HG03066 (cell line): ENCODE results near the gene TMPRSS3.

ENCODE experiments used
- ATAC-seq: cut with Tn5 transposase; IDR thresholded peaks from one replicate; pipeline ENCODE4 v1.9.1; 2021; ENCODE audit warnings: low read depth; ENCODE audit not compliant: unreplicated experiment

The TMPRSS3 gene

GRCh38 chr21:42374864-42375499 is 20.9 kb downstream of the TMPRSS3 start:
- ATAC-seq: no peak

DNA sequence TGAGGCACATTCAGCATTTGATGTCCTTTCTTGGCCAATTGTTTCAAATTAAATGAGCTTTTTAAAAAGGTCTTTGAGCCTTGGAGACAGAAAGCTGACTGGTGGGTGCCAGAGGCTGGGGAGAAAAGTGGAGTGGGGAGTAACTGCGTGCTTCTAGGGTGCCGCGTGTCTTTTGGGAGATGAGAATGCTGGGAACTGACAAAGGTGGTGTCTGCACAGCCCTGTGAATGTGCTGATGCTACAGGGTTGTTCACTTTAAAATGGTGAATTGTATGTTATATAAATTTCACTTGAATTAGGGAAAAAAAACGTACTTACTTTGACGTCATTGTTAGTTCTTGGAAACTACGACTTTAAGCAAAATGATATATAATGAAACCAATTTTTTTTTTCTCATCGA is 21.4 kb downstream of the TMPRSS3 start:
- ATAC-seq: no peak

DNA sequence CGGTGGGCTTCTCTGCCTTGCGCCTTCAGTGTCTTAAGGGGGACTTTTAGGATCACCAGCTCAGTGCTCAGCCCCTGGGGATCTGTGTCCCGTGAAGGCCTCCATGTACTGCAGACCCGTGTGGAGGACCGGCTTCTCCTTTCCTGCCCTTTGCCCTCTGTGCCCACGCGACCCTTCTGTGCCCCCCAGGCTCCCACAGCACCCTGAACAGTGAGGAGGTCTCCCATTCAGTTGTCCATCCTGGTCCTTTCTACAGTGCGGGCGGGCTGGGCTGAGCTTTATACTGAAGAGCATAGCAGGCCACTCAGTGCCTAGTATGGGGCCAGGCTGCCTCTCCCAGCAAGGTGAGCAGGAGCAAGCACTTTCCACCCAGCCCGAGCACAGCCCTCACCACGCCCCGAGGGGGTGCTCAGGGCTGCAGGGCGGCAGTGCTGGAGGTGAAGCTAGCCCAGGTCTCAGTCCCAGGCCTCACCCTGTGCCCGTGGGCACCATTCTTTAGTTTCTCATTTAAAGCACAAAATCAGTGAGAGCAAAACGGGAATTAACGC is 21.9 kb downstream of the TMPRSS3 start:
- ATAC-seq: no peak

- ATAC-seq: no peak
These were observed 22.5 kb downstream of the TMPRSS3 start for GRCh38 chr21:42373196-42373907.

DNA sequence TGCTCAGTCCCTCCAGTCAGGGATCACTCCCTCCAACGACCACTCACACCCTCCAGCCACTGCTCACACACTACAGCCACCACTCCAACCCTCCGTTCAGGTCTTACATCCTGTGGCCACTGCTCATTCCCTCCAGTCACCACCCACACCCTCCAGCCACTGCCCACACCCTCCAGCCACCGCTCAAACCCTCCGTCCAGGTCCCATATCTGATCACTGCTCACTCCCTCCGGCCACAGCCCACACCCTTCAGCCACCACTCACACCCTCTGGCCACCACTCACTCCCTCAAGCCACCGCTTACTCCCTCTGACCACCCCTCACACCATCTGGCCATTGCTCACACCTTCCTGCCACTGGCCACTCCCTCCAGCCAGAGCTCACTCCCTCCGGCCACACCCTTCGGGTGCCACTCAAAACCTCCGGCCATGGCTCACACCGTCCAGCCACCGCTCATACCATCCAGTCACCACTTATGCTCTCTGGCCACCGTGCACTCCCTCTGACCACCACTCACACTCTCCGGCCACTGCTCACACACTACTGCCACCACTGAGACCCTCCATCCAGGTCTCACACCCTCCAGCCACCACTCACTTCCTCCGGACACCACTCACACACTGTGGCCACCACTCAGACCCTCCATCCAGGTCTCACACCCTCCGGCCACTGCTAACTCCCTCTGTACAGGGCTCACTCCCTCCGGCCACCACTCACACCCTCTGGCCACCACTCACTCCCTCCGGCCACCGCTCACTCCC is 24.8 kb downstream of the TMPRSS3 start:
- no peak for ATAC-seq

GRCh38 chr21:42369821-42370220 is 26.0 kb downstream of the TMPRSS3 start:
- no peak for ATAC-seq

DNA sequence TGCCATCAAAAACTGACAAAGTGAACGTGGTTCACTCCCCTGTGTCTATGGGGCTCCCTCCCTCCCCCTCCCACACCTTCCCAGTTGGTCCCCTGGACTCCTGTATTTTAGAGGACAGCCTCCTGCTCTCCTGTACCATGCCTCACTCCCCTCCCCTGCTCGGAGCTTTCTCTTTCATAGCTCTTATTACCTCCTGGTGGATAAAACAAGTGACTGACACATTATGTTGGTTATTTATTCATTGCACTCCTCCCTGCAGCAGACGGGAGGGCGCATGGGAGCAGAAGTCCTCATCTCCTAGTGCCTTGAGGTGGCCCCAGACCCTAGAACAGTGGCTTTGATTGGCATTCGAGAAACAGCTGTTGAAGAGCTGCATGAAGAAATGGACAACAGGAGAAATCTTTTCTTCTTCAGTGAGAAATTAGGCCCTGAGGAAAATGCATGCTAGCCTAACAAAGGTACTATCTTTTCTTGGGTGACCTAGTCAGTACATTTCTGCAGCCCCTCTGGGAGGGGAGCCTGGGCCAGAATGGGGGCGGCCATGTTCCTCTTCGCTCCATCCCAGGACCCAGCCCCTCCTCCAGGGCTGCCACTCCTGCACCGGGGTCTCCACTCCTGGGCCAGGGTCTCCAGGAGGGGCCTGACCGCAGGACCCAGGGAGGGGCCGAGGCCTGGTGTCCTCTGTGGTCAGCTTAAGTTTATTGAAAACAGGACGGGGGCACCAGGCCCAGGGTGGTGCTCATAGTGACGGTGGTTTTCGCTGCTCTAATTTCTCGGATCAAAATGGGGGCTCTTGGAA is 28.3 kb downstream of the TMPRSS3 start:
- no peak for ATAC-seq

GRCh38 chr21:42366292-42367010 is 29.4 kb downstream of the TMPRSS3 start, which contains the start of gene TFF1:
Gene TFF1 (minus strand): TSS chr21:42366535. CDS start chr21:42366495, 40 bp downstream.
- ATAC-seq: no peak

- no peak for ATAC-seq
These were observed 30.1 kb downstream of the TMPRSS3 start for GRCh38 chr21:42365770-42366169.

DNA sequence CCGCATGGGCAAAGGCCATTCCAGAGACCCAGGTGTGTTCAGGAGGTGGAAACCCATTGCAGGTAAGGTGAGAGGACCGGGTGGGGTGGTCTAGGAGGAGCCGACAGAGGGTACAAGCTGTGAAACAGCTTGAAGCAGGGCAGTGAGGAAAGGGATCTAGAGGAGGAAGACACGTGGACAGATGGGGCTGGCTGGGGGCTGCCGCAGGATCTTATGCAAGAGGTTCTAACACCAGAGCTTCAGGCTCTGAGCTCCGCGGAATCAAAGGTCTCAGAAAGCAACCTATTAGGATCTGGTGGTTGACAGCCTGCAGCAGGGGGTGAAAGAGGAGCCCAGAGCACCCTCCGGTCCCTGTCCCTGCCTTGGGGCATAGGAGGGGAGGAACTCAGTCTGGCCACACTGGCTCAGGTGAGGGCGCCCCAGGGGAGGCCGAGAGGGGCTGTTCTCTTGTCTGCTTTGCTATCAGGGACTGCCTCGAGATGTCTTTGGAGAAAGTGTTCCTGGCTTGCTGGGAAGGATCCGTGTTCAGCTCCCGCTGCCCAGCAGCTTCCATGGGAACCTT is 31.5 kb downstream of the TMPRSS3 start:
- no peak for ATAC-seq

DNA sequence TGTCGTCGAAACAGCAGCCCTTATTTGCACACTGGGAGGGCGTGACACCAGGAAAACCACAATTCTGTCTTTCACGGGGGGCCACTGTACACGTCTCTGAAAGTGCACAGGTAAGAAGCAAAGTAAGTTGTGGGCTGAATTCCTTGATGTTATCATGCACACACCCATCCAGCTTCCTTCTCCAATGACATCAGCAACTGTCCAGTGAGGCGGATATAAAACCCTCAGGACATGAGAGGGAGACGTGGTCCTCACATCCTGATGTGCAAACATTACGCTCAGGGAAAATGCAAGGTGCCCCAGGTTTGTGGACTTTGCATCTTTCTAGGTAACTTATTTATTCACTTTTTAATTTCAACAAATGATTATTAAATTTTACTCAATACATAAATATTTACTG is 32.5 kb downstream of the TMPRSS3 start:
- no peak for ATAC-seq

DNA sequence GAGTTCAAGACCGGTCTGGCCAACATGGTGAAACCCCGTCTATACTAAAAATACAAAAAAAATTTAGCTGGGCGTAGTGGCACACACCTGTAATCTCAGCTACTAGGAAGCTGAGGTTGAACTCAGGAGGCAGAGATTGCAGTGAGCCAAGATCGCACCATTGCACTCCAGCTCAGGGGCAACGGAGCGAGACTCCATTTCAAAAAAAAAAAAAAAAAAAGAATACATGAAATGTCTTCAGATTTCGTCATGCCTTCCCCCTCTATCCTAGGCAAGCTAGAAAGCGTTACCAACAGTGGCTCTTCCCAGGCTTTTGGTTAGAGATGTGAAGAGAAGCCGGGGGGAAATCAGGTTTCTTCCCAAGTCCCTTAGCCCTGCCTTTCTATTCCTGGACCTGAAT is 33.2 kb downstream of the TMPRSS3 start:
- no peak for ATAC-seq

DNA sequence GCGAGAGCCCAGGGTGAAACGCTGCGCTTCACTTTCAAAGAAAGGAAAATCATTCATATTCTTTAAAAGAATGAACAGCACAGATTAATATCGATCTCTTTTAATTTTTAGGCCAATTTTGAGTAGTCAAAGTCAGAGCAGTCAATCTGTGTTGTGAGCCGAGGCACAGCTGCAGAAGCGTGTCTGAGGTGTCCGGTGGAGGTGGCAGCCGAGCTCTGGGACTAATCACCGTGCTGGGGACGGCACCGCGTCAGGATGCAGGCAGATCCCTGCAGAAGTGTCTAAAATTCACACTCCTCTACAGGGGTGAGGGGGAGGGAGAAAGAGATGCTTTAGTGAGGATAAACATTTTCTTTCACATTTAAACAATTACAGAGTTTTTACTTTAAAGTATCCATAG is 33.7 kb downstream of the TMPRSS3 start:
- no peak for ATAC-seq

- no peak for ATAC-seq
These were observed 34.6 kb downstream of the TMPRSS3 start for GRCh38 chr21:42361286-42361685.

DNA sequence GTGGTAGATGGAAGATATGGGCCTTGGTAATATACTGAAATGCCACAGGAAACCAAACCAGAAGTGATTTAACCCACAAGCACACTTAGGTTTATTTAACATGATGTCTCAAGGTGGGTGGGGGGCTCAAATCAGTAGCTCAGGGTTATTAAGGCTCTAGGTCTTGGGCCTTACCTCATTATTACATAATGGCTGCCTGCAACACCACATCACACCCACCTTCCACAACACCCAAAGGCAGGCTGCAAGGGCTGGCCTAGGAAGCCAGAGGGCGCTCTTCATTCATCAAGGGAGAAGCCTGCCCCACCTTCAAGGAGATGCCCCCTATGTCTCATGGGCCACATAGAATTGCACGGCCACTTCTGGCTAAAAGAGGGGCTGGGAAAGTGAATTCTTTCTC is 35.5 kb downstream of the TMPRSS3 start:
- ATAC-seq: no peak

DNA sequence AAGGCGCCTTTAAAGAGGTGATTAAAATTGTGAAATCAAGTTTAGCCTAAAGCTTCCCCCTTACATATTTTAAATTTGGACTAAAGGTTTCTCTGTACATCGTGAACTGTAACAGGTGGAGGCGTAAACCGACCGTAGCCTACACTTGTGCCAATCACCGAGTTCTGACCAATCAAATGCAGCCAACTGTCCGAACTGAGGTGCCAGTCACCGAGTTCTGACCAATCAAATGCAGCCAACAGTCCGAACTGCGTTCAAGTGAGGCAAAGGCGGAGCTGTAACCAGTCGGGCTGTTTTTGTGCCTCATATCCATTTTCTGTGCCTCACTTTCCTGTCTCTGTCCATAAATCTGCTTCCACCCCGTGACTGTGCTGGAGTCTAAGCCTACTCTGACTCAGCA is 36.9 kb downstream of the TMPRSS3 start:
- no peak for ATAC-seq

GRCh38 chr21:42358261-42358660 is 37.6 kb downstream of the TMPRSS3 start:
- ATAC-seq: no peak

GRCh38 chr21:42357307-42357706 is 38.5 kb downstream of the TMPRSS3 start:
- ATAC-seq: no peak

DNA sequence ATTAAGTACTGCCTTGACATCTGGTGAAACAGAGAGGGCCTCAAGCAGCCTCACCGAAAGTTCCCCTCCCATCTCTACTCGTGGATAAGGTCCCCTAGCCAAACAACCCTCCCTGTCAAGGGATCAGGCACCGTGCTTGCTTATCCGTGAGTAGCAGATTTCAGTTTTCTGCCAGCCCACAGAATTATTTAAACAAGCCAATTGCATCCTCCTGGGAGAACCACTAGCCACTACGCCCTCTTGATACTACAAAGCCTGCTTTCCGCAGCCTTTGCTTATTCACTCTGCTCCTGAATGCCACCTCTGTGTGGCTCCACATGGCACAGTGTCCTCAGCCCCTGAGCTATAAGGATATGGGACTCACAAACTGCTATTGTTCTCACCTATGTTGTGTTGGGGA is 39.2 kb downstream of the TMPRSS3 start:
- ATAC-seq: no peak

GRCh38 chr21:42356046-42356445 is 39.8 kb downstream of the TMPRSS3 start:
- ATAC-seq: no peak
